RKO (cell line): ENCODE measurements around the gene CES5A.
A peak's percentile ranks its signal among the peaks of the same experiment; 100 is the strongest.
"Not testable (repeated sequence)": the region's sequence is repeated elsewhere in the genome, so short reads cannot be mapped to it uniquely, and the experiment has no call there.

Experiments used
- DNase-seq: peaks from one replicate; pipeline ENCODE4 v3.0.0-alpha.2; 2016; ENCODE audit warnings: low spot score

The CES5A gene

DNA sequence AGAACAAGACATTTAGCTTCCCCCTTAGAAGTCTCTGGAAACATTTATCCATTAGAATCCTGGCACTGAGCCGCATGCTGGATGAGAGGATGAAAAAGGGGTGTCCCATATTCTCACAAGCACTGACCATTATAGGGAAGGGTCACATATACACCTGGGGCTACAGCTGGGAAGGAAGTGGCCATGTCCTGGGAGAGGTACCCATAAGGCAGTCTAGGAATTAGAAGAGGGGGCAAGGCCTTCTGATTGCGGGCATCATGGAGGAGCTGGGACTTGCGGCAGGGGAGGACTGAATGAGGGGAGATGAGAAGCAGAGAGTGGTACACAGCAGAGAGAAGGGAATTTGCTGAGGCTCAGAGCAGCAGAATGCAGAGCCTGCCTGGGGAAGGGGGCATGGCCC lies 45.9 kb downstream of the CES5A start:
- not testable (repeated sequence) for DNase-seq

DNA sequence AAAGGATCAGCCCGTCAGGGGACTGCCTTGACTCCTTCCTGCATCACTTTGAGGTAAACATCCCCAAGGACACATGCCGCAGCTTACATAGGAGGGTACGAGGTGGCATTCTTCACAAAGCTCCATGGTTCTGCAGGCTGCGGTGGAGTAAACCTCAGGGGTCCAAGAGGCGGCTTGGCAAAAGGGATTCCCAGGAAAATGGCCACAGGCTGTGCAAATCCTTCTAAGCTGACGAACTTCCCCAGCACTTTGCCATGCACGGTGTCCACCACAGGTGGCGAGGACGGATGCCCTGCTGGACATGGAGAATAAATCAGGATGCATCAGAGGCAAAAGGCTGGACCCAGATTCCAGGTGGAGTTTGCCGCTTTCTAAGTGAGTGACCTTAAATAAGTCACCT lies 46.5 kb downstream of the CES5A start:
- no peak for DNase-seq

DNA sequence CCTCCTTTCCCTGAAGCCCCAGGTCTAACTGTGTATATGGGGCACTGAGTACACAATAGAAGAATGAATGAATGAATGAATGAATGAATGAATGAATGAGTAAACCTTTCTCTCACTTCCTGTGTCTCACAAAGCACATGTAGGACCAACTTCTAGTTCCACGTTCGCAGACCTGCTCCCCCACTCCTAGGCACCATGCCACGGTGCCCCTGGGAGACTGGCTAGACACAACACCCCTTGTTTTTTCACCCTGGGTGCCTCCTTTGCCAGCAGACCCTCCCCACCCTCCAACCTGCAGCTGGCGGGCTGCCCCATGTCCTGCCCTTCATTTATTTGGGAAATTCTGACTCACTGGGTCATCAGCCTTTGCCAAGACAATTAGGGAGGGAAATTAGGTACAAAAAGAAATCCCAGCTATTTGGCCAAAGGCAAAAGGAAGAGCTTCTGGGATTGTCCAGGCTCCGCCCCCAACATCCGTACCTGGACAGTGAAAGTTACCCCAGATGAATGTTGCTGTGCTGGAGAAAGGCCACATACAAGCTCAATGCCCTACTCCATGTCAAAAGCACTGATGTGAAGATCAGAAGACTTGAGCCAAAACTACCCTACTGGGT lies 50.0 kb downstream of the CES5A start:
- no peak for DNase-seq

- DNase-seq, result no peak
Observed at GRCh38 chr16:55824473-55825000, 50.6 kb downstream of the CES5A start.

DNA sequence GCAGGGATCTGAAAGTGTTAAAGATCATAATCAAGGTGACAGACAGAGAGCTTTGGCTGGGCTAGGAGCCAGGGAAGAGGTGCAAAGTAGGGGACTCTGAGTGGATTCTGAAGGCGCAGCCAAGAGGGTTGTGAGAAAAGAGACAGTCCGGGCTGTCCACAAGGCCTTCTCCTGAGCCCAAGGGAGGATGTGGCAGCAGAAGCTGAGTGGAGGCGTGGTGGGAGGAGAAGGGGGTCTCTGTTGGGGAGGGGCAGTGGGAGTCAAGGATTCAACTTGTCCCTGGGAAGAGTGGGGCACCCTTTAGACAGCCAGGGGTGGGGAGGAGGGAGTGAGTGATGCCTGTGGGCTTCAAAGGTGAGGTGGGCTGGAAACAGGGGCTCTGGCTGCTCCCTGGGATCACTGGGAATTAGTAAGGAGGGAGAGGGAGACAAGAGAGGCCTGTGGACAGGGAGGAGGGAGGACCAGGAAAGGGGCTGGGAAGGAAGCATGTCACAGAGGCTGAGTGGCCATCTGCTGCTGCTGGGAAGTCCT lies 52.8 kb downstream of the CES5A start:
- DNase-seq, result no peak

DNA sequence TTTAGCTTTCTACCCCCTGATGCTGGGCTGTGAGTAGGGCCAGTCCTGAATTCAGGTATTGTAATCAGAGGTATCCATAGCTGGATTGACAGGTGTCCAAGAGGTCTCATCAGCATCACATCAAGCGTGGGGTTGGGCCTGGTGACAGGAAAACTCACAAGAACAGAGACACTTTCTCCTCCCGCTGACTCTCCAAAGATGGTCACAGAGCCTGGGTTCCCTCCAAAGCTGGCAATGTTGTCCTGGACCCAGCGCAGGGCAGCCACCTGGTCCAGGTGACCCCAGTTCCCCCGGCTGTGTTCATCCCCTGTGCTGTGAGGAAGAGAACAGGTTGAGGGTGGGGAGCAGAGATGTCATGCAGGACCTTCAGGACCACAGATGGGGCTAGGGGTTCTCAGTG lies 54.0 kb downstream of the CES5A start:
- no peak for DNase-seq

DNA sequence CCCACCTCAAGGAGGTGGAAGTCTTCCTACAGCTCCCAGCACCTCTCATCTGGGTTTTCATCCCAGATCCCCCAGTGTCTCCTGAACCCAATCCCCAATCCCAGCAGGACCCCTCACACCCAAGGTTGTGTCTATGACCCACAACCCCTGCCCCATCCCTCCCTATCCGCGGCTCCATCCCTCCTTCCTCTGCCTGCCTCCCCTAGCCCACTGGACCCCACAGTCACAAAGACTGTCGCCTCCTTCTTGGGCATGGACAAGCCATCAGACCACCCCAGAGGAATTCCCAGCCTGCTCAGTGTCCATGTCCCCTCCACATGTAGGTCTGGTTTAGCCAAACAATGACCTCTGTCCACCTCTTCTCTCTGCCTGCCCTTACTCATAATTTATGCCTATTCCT lies 54.6 kb downstream of the CES5A start:
- DNase-seq, result no peak

DNA sequence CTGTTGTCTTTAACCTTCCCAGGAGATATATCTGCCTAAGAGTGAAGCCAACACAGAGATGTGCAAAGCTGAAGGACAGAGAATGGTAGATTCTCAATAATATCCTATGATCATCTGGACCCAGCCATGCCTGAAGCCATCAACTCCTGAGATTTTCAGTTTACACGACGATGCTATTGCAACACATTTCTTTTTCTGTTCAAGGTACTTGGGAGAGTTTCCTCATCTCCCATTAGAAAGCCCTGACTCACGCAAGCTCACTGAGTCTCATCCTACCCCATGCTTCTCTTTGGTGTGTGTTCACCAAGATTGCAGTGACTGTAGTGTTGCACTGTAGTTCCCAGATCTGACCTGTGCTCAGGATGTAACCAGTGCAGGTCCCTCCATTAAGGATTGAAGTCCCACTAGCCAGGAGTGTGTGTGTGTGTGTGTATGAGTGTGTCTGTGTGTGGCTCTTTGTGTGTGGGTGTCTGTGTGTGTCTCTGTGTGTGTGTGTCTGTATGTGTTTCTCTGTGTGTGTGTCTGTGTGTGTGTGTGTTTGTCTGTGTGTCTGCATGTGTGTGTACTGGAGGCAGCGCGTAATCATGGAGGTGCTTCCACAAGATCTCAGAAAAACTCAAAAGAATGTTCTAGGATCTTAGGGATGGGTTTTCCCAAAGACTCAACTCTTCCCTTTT lies 57.8 kb downstream of the CES5A start:
- DNase-seq, result peak; percentile 2

- DNase-seq, result not testable (repeated sequence)
Observed at GRCh38 chr16:55816222-55816621, 59.0 kb downstream of the CES5A start.

DNA sequence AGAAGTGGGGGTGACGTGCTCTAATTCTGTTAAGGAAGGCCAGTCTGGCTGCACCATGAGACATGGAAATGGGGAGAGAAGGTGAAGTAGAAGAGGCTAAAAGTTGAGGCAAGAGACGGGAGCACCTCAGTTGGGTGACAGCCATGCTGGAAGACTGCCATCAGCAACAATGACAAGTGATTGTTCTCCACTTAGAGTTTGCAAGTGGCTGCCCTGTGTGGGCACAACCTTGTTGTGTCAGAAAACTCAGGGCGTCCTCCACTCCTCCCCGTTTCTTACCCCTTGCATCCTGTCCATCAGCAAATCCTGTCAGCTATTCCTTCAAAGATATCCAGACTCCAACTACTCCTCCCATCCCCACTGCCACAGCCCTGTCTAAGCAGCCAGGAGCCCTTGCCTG lies 59.9 kb downstream of the CES5A start:
- no peak for DNase-seq

DNA sequence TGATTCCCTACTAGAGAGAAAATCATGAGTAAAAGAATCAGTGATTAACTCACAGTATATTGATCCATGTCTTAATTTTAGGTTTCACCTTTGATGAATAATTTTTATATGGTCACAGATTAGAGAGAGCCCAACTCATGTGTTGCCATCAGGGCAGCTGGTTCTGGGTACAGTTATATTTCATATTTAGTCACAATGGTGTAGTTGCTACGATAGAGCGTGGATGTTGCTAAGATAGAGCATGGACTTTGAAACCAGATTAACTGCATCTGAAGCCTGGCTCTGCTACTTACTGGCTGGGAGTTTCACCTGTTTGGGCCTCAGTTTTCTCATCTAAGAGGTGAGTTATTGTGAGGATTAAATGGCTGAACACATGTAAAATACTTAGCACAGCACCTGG lies 61.0 kb downstream of the CES5A start:
- DNase-seq, result not testable (repeated sequence)

GRCh38 chr16:55813730-55814129 lies 61.4 kb downstream of the CES5A start:
- not testable (repeated sequence) for DNase-seq

DNA sequence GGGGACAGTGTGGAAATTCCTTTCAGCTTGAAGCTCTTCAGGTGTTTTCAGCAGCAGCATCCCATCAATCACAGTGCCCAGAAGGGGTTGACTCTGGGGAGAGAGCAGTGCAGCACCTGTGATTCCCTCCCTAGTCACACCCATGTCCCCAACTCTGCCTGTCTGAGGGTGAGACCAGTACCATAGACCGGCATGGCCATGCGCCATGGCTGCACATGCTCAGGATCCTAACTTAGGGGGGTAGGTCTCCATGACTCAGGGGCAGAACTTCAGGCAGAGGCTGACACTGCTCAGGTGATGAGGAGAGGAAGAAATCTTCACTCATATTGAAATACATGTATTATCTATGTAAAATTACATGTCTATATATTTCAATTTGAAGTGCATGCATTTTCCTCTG lies 62.2 kb downstream of the CES5A start:
- DNase-seq, result no peak

GRCh38 chr16:55811811-55812210 lies 63.4 kb downstream of the CES5A start:
- no peak for DNase-seq

DNA sequence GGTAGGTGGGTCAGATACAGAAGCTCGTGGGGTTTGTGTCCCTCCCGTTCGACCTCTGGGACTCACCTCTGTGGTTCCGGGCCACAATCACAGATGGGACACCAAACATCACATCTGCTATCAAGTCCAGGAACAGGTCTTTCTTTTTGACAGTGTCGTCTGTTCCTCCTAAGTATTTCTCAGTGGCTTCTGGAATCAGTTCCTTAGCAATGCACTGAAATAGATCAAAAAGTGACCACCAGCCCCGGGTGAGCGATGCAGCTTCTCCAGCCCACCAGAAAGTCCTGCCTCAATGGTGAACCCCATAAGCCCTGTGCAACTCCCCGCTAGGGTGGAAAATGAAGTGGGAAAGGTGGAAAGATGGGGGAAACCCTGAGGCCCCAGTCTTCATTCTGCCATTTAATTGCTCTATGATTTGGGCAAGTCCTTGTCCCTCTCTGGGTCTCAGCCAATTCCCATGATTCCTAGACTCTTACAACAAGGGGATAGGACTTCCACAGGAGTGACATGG lies 64.7 kb downstream of the CES5A start:
- no peak for DNase-seq

- DNase-seq, result no peak
Observed at GRCh38 chr16:55809851-55810250, 65.3 kb downstream of the CES5A start.

- no peak for DNase-seq
Observed at GRCh38 chr16:55809386-55809785, 65.8 kb downstream of the CES5A start.

GRCh38 chr16:55808286-55808685 lies 66.9 kb downstream of the CES5A start:
- not testable (repeated sequence) for DNase-seq

DNA sequence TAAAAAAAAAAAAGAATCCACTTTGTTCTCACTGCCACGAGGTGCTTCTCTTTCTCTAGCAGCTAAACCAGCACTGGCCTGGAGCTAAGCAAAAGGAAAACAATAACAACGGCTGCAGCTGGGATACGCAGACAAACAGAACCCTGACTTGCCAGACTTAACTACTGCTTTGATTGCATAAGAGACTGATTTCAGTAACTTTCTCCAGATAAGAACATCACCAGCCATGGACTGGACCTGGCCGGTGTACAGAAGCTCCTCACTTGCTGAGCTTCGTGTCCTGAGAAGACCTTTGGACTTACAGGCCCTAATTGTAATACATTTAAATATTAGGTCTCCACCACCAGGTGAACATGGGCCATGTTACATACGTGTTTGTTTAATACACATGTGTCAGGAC lies 70.1 kb downstream of the CES5A start:
- not testable (repeated sequence) for DNase-seq

GRCh38 chr16:55803681-55804080 lies 71.5 kb downstream of the CES5A start:
- not testable (repeated sequence) for DNase-seq
